ENCODE measurements around the gene TTF1. TPM values are rescaled to one million over a fixed set of nuclear protein-coding genes. Genes with fewer than 3 reads are reported as not detected.

TTF1 gene
- total RNA-seq, 1 donor from 2014 or later, result 12.3 TPM

DNA sequence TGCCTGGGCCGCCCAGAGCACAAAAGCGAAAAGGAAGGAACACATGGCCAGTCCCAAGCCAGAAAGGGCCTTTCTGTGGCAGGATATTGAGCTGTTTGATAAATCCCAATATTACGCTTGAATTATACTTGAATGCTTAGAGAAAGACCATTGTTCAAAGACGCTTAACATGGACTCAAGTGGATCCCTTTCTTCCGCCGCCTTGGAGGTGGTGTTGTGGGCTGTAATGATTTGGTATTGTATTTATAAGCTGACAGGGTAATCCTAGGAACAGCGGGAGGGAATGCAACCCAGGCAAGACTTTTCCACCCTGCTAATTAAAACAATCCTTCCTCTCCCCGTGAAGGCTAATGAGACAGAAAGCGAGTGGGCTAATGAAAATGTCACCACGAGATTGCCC, 28.2 kb upstream of the TTF1 start:
- Histone ChIP-seq H3K9me3 (no peaks in the 10 kb centered on the region), H3K27ac (no peak overlapping the region), H3K4me3 (no peak overlapping the region), H3K27me3 (ENCODE audit: low read depth) (peaks cover 4% of the 10 kb centered on the region), H3K36me3 (no peaks in the 10 kb centered on the region), H3K4me1 (no peaks in the 10 kb centered on the region)
- TF ChIP-seq, protein P1, sequence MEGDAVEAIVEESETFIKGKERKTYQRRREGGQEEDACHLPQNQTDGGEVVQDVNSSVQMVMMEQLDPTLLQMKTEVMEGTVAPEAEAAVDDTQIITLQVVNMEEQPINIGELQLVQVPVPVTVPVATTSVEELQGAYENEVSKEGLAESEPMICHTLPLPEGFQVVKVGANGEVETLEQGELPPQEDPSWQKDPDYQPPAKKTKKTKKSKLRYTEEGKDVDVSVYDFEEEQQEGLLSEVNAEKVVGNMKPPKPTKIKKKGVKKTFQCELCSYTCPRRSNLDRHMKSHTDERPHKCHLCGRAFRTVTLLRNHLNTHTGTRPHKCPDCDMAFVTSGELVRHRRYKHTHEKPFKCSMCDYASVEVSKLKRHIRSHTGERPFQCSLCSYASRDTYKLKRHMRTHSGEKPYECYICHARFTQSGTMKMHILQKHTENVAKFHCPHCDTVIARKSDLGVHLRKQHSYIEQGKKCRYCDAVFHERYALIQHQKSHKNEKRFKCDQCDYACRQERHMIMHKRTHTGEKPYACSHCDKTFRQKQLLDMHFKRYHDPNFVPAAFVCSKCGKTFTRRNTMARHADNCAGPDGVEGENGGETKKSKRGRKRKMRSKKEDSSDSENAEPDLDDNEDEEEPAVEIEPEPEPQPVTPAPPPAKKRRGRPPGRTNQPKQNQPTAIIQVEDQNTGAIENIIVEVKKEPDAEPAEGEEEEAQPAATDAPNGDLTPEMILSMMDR (IDR thresholded peaks at IDR 0.05), result no peak
- intact Hi-C loops (cut with DNase I), result no loop called here
- no peak for ATAC-seq
- no peak for DNase-seq

DNA sequence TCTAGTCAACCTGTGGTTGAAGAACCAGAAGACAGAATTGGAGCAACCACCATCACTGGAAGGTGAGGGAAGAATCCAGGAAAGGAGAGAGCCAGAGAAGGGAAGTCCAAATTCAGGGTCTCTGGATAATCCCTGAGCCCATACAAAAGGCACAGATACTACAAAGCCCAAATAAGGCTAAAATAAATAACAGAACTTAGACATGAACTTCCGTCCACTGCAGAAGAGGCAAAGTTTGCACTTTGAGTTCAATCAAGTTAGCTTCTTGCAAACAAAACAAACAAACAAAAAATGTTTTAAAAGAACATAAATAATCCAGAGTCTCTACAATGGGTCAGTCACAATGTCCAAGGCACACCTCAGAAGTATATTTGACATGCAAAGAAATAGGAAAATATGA, 24.4 kb upstream of the TTF1 start:
- Histone ChIP-seq H3K4me3 (no peak overlapping the region), H3K27ac (no peak overlapping the region), H3K9me3 (no peaks in the 10 kb centered on the region), H3K36me3 (no peaks in the 10 kb centered on the region), H3K4me1 (no peaks in the 10 kb centered on the region), H3K27me3 (ENCODE audit: low read depth) (peaks cover 19% of the 10 kb centered on the region)
- ATAC-seq, result no peak
- DNase-seq, result no peak
- TF ChIP-seq, protein P1 (IDR thresholded peaks at IDR 0.05), result no peak
- intact Hi-C loops (cut with DNase I), result no loop called here

GRCh38 chr9:132426639-132427414, 20.2 kb upstream of the TTF1 start:
- no peak overlapping the region for H3K4me3 ChIP-seq
- intact Hi-C loops (cut with DNase I), result no loop called here
- DNase-seq, result no peak
- H3K27ac ChIP-seq, result no peak overlapping the region
- H3K4me1 ChIP-seq, result no peaks in the 10 kb centered on the region
- H3K36me3 ChIP-seq, result no peaks in the 10 kb centered on the region
- TF ChIP-seq, protein P1 (IDR thresholded peaks at IDR 0.05), result no peak
- H3K9me3 ChIP-seq, result no peaks in the 10 kb centered on the region
- ATAC-seq, result no peak
- peaks cover 54% of the 10 kb centered on the region for H3K27me3 ChIP-seq (ENCODE audit: low read depth)

- DNase-seq (no peak), ATAC-seq (no peak)
- TF ChIP-seq, protein P1 (IDR thresholded peaks at IDR 0.05), result no peak
- Histone ChIP-seq H3K27ac (no peak overlapping the region), H3K4me1 (no peaks in the 10 kb centered on the region), H3K36me3 (no peaks in the 10 kb centered on the region), H3K27me3 (ENCODE audit: low read depth) (peaks cover 54% of the 10 kb centered on the region), H3K4me3 (no peak overlapping the region), H3K9me3 (no peaks in the 10 kb centered on the region)
- intact Hi-C loops (cut with DNase I), result no loop called here
These were observed 19.0 kb upstream of the TTF1 start for GRCh38 chr9:132425675-132426062.

DNA sequence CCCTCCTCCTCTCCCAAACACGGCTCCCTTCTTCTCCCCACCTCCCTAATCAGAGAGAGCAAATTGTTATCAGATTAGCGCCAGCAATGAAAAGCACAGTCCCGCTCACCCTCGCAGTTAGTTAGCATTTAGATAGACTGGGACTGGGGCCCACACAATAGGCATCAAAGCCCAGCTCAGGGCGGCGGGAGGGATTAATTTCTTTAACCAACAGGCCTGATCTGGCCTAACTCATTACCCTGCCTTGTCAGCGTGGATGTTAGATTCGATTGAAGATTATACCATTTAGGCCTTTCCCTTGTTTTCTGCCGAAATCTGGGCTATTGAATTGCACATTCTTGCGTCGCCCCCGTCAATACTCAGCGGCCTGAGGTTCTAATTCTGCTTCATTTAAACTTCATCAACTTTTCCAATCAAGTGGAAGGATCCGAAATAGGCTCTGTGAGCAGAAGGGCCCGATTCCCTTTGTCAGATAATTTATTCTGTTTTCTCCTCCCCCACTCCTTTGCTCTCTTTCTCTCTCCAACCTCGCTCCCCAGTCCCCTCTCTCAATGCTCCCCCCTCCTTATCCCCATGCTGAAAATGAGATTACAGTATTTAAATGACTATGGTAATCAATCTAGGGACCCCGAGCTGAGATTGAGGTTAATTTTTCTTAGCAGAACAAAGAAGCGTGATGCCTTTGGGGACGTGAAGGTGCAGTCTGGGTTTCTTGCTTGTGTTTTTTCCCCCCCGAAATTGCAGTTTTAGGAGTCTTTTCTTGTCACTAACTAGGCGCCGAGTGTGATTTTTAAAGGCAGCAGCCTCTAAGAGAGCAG, 18.4 kb upstream of the TTF1 start:
- Histone ChIP-seq H3K4me3 (no peak overlapping the region), H3K27ac (no peak overlapping the region), H3K9me3 (no peaks in the 10 kb centered on the region), H3K4me1 (no peaks in the 10 kb centered on the region), H3K36me3 (no peaks in the 10 kb centered on the region), H3K27me3 (ENCODE audit: low read depth) (peaks cover 54% of the 10 kb centered on the region)
- DNase-seq (no peak), ATAC-seq (no peak)
- intact Hi-C loops (cut with DNase I), result no loop called here
- TF ChIP-seq, protein P1 (IDR thresholded peaks at IDR 0.05), result no peak
